ENCODE results near the gene CADPS.

DNA sequence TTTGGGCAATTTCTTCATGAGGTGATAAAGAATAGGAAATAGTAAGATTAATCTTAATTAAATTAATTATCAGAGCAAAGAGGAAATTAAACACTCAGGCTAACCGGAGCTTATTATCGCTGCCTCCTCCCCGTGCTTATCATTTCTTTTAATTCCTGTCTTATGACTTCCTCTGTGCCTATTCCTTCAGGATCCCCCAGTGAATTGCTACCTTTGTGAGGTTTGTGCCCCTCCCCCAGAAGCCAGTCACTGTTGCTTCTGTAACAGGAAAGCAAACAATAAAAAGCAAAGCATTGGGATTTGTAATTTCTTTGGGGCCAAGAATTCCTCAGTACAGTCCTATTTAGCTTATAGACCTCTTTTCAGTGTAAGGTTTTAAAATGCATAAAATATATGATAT, 164.5 kb downstream of the CADPS start:
- TF ChIP-seq, protein P1, sequence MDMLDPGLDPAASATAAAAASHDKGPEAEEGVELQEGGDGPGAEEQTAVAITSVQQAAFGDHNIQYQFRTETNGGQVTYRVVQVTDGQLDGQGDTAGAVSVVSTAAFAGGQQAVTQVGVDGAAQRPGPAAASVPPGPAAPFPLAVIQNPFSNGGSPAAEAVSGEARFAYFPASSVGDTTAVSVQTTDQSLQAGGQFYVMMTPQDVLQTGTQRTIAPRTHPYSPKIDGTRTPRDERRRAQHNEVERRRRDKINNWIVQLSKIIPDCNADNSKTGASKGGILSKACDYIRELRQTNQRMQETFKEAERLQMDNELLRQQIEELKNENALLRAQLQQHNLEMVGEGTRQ (IDR thresholded peaks at IDR 0.05; ENCODE audit: borderline replicate concordance, low read depth, low read length): no peak
- TF ChIP-seq, protein P2, sequence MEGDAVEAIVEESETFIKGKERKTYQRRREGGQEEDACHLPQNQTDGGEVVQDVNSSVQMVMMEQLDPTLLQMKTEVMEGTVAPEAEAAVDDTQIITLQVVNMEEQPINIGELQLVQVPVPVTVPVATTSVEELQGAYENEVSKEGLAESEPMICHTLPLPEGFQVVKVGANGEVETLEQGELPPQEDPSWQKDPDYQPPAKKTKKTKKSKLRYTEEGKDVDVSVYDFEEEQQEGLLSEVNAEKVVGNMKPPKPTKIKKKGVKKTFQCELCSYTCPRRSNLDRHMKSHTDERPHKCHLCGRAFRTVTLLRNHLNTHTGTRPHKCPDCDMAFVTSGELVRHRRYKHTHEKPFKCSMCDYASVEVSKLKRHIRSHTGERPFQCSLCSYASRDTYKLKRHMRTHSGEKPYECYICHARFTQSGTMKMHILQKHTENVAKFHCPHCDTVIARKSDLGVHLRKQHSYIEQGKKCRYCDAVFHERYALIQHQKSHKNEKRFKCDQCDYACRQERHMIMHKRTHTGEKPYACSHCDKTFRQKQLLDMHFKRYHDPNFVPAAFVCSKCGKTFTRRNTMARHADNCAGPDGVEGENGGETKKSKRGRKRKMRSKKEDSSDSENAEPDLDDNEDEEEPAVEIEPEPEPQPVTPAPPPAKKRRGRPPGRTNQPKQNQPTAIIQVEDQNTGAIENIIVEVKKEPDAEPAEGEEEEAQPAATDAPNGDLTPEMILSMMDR (IDR thresholded peaks at IDR 0.05): no peak
- TF ChIP-seq SMC3 (IDR thresholded peaks at IDR 0.05; ENCODE audit: low read depth, low read length) (no peak), GABPA (IDR thresholded peaks at IDR 0.05; ENCODE audit: low read depth) (no peak), YY1 (IDR thresholded peaks at IDR 0.05; ENCODE audit: low read depth) (no peak), RAD21 (IDR thresholded peaks at IDR 0.05; ENCODE audit: low read length) (no peak), NRF1 (IDR thresholded peaks at IDR 0.05; ENCODE audit: low read depth, low read length) (no peak), POLR2AphosphoS5 (IDR thresholded peaks at IDR 0.05; ENCODE audit: low read depth, low read length) (no peak)
- TF ChIP-seq, protein P3, sequence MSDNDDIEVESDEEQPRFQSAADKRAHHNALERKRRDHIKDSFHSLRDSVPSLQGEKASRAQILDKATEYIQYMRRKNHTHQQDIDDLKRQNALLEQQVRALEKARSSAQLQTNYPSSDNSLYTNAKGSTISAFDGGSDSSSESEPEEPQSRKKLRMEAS (IDR thresholded peaks at IDR 0.05; ENCODE audit: low read depth): no peak

All from SK-N-SH (cell line).